GM21526 (cell line): ENCODE measurements around the gene SPX.

Experiments used
- ATAC-seq: cut with Tn5 transposase; IDR thresholded peaks from one replicate; pipeline ENCODE4 v1.9.1; 2021; ENCODE audit warnings: moderate library complexity; ENCODE audit not compliant: unreplicated experiment, low FRiP score

SPX gene

GRCh38 chr12:21529456-21529855 is 3.4 kb downstream of the SPX start:
- no peak for ATAC-seq

- ATAC-seq, result no peak
These were observed 12.1 kb downstream of the SPX start for GRCh38 chr12:21538061-21538653.

GRCh38 chr12:21539797-21540196 is 13.7 kb downstream of the SPX start:
- ATAC-seq, result no peak

- no peak for ATAC-seq
These were observed 15.7 kb downstream of the SPX start for GRCh38 chr12:21541773-21542172.

- ATAC-seq, result no peak
These were observed 16.3 kb downstream of the SPX start for GRCh38 chr12:21542403-21542802.

GRCh38 chr12:21543151-21543550 is 17.1 kb downstream of the SPX start:
- no peak for ATAC-seq

- ATAC-seq, result no peak
These were observed 19.5 kb downstream of the SPX start for GRCh38 chr12:21545557-21545956.

- ATAC-seq, result no peak
These were observed 20.6 kb downstream of the SPX start for GRCh38 chr12:21546716-21547115.

- no peak for ATAC-seq
These were observed 21.3 kb downstream of the SPX start for GRCh38 chr12:21547437-21547836.

GRCh38 chr12:21551841-21552465 is 25.9 kb downstream of the SPX start:
- ATAC-seq, result no peak

- no peak for ATAC-seq
These were observed 26.7 kb downstream of the SPX start for GRCh38 chr12:21552635-21553328.

- no peak for ATAC-seq
These were observed 27.2 kb downstream of the SPX start for GRCh38 chr12:21553329-21553675.

GRCh38 chr12:21558100-21558679 is 32.1 kb downstream of the SPX start:
- no peak for ATAC-seq

- ATAC-seq, result no peak
These were observed 33.9 kb downstream of the SPX start for GRCh38 chr12:21559855-21560569.

GRCh38 chr12:21561158-21561557 is 35.1 kb downstream of the SPX start:
- ATAC-seq, result no peak

- no peak for ATAC-seq
These were observed 36.8 kb downstream of the SPX start for GRCh38 chr12:21562859-21563258.

GRCh38 chr12:21566223-21566906 is 40.3 kb downstream of the SPX start:
- ATAC-seq, result no peak

- ATAC-seq, result no peak
These were observed 40.9 kb downstream of the SPX start for GRCh38 chr12:21566907-21567394.

- ATAC-seq, result no peak
These were observed 42.0 kb downstream of the SPX start for GRCh38 chr12:21568115-21568514.

- no peak for ATAC-seq
These were observed 45.0 kb downstream of the SPX start for GRCh38 chr12:21571046-21571445.
